GM21786 (cell line): ENCODE measurements around the gene SEBOX.
"Not testable (repeated sequence)": the region's sequence is repeated elsewhere in the genome, so short reads cannot be mapped to it uniquely, and the experiment has no call there.

ENCODE experiments used
- ATAC-seq: cut with Tn5 transposase; IDR thresholded peaks from one replicate; pipeline ENCODE4 v1.9.1; 2021; ENCODE audit not compliant: unreplicated experiment

SEBOX gene

DNA sequence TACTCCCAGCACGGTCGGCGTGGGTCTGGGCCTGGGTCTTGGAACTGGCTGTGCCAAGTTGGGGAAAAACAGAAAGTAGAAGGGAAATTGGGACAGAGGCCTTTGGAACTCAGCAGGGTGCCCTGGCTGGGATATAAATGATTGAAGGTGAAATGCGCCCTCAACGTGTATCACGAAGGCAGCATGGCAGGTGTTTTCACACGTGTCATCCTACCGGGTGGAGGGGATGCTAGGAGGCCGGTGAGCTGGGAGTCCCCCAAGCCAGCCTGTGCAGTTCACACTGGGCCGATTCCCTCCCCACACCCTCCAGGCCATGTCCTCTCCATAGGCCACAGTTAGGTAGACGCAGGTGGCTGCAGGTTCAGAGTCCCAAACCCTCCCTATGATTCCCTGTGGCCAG is 23.5 kb downstream of the SEBOX start:
- ATAC-seq, result no peak

DNA sequence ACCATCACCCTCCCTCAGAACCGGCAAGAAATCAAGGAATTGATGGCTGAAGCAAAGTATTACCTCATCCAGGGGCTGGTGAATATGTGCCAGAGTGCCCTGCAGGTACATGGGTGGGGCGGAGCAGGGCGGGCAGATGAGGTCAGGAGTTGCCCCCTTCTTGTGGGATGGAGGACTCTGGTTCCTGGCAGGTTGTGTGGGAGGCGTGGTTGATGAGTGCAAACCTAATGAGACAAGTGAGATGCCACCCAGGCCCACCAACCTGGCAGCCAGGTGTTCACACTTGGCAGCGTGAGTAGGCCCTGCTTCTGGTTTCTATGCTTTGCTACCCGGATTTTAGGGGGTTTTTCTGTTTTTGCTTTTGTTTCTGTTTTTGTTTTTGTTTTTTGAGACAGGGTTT is 24.6 kb downstream of the SEBOX start:
- ATAC-seq, result no peak

DNA sequence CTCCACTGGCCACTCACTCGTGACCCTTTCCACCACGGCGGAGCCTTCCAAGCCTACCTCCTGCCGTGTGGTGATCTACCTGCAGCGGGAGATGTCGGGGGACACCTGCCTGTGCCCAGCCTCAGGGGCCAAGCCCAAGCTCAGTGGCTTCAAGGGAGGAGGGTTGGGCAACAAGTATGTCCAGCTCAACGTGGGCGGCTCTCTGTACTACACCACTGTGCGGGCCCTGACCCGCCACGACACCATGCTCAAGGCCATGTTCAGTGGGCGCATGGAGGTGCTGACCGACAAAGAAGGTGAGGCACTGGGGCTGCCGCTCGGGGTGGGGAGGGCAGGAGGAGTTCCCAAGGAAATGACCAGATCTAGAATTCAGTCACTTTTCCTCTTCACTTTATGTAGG is 25.6 kb downstream of the SEBOX start:
- ATAC-seq, result no peak

DNA sequence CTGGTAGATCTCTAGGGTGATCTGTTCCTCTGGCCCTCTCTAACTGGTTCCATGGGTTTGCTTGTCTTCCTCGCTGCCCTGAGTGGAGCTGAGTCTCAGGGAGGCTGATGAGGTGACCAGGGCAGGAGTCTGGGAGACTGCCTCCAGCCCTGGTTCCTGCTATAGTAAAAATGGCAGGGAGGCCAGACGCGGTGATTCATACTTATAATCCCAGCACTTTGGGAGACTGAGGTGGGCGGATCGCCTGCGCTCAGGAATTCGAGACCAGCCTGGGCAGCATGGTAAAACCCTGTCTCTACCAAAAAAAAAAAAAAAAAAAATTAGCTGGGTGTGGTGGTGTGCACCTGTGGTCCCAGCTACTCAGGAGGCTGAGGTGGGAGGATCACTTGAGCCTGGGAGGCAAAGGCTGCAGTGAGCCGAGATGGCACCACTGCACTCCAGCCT is 26.2 kb downstream of the SEBOX start:
- ATAC-seq, result not testable (repeated sequence)

DNA sequence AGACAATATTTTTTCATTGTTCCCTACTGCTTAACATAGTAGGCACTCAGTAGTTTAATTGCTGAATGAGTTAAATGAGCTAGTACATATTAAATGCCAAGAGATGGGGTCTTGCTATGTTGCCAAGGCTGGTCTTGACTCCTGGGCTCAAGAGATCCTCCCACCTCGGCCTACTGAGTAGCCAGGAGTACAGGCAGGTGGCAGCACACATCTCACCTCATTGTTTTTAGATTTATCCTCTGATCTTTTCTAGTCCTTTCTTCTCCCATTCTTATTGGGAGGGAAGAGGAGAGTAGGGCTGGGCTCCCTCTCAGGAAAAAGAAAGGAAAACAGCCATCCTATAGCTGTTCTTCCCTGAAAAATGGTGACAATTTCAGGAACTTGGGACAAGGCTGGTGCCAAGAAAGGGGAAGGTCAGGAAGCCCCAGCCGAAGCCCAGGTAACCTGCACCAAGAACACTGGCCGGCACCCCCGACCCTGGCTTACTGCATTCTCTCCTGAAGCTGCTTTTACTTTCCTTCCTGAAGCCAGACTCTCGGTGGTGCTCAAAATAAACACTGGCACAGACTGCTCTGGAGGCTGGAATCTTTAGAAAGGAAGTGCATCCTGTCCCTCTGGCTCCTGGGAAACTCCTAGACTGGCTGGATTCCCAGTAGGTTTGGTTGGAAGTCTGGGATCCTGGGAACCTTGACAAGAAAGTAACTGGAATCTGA is 26.8 kb downstream of the SEBOX start:
- no peak for ATAC-seq

DNA sequence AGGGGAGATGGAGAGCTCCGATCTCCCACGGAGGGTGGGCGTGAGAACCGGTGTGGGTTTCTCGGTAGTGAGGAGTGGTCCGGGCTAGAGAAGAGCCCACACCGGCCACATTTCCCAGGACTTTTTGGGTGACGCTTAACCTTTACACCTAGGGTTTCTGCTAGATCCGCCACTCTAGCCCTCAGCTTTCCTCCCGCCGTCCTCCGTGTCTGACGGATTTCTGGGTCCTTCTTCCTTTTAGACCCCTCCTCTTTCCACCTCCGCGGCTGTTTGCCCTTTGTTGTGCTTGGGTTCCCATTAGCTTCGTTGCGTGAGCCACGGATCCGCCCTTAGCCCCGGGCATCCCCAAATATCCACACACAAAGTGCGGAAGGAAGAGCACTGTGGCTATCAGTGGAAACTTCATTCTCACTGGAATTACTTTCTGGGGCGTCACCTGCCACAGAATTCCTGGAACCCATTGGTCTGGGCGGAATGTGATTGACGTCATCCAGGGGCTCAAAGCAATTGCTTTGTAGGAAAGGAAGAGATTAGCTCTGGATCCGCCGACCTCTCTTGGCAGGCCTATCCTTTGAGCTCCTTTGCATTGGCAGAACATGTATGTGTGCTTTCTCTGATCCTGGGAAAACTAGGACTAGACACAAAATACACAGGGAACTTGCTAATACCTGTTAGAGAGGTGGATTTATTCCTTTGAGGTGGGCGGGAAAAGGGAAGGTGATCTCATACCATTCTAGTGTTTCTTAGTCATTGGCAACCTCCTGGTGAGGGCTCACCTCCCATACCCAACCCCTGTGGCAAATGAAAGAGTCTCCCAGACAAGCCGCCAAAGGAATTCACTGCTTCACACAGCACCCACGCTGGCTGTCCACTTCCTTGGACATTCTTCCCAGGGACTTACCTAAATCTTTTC is 28.8 kb downstream of the SEBOX start:
- ATAC-seq, result no peak

DNA sequence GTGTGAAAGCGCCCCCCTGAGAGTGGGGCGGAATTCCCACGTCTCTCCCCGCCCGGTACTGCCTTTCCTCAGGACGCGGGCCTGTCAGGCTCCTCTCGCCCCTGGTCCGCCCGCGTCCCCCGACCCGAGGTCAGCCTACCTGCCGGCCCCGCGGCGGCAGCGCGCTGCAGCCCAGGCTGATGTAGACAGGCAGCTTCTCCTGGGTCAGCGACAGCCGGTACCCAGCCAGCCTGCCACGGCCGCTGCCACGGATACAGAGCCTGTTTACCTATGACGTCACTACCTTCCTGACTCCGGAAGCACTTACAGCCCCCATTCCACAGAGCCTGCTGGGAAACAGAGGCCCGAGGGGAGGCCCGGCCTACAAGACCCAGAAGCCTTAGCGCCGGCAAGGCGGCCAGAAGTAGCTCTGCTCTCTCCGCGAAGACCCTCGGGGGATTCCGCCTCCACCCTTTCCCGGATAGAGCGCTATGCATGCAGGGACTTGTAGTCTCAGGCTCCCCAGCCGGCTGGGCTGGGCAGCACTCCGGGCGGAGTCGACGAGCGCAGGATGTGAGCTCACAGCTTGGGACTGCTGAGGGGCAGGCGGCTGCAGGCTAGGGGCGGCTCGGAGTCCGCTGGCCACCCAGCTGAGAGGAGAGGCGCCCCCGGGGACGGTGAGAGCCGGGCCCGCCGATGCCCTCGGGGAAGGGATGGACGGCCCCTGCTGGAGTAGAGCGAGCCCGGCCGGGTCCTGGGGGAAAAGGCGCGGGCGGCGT is 29.6 kb downstream of the SEBOX start, which contains the start of the genes IFT20 and TNFAIP1:
Gene IFT20, minus strand, starts transcription at position 272 of the 758 bp plus-strand sequence. CDS start 3,487 bp downstream, outside the sequence.
Gene TNFAIP1, plus strand, starts transcription at position 561 of the 758 bp plus-strand sequence. CDS start 3,761 bp downstream, outside the sequence.
- ATAC-seq, result peak; percentile 96

DNA sequence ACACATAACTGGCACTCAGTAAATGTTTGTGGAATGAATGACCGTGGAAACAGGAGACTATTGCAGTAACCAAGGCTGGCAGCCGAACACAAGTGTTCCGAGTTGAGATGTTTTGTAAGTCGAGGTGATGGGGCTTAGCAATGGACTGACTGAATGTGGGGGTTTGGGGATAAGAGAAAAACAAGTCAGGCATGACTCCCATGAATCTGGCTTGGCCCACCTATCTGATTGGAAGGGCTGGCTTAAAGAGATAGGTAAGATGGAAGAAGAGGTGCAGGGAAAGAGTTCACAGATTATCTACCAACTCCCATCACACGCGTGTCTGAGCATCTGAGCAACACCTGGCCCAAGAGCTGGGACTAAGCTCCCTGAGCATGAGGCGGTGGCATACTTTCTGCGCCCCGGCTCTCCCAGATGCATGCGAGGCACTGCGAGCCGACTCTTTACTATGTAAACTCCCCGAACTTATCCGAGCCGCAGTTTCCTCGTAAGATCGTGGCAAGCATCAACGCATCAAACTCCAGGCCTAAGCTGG is 30.3 kb downstream of the SEBOX start:
- ATAC-seq, result no peak

DNA sequence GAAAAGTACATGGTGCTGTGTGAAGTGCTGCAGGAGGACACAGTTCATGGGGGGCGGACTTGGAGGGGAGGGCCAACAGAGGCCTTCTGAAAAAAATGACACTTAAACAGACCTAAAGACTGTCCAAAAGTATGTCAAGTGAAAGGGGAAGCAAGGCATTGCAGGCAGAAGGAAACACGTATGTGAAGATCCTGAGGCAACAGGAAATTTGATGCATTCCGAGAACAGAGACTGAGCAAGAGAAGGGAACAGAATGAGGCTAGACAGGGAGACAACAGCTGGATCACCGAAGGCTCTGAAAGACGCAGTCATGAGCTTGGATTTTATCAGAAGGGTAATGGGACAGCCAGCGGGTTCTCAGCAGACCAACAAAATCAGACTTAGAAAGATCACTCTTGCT is 30.8 kb downstream of the SEBOX start:
- no peak for ATAC-seq

DNA sequence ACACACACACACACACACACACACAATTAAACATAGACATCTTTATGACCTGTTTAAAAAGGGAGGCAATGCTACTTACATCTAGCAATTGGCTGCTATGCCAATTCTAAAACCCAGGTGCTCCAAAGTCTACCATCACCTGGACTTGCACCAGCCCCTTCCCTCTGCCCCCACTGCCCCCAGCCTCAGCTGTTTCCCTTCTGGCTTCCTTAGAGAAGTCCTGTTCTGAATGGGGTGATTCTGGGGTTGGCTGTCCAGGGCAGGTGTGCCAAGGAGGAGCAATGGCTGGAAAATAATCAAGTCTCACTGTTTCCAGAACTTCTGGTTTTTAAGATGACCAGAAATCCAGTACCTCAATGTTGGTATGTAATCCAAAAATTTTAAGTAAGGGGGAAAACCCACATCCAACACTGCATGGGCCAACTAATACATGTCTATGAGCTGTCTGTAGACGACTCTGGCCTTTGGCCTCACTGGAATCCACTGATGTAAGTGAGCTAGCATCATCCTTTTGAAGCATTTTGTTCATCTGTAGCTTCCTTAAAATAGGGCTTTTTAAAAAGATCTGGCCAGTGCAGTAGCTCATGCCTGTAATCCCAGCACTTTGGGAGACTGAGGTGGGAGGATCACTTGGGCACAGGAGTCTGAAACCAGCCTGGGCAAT is 31.8 kb downstream of the SEBOX start:
- no peak for ATAC-seq

DNA sequence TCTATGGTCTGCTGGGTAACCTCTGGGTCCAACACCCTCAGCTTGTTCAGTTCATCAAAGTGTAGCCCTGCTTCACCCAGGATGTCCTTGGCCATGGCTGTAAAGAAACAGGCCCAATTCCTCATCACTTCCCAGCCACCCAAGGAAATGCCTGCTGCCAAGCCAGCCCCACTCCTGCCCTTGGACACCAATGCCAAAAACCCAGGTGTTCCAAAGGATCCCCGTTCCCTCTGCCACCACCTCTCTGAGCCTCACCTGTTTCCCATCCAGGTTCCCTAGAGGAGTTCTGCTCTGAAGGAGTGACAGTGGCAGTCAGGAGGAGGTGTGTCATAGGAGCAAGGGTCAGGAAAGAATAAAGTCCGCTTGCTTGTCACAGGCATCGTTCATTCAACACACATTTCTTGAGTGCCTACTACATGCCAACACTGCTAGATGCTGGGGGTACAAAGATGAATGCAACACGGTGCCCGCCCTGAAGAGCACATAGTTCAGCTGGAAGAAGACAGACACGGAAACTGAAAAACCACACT is 33.0 kb downstream of the SEBOX start:
- ATAC-seq, result no peak

DNA sequence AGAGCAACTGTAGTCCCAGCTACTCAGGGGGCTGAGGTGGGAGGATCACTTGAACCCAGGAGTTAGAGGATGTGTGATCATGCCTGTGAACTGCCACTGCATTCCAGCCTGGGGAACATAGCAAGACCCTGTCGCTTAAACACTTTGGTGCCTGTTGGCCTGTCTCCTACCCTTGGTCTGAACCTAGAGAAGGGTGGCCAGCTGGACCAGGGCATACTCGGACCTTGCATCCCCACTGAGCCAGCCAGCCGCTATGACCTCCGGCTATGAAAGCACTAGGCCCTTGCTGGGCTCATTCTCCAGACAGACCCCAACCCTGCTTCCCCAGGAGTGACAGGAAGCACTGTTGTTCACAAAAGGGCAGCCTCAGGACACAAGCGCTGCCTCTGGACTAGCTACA is 34.3 kb downstream of the SEBOX start:
- ATAC-seq, result no peak

DNA sequence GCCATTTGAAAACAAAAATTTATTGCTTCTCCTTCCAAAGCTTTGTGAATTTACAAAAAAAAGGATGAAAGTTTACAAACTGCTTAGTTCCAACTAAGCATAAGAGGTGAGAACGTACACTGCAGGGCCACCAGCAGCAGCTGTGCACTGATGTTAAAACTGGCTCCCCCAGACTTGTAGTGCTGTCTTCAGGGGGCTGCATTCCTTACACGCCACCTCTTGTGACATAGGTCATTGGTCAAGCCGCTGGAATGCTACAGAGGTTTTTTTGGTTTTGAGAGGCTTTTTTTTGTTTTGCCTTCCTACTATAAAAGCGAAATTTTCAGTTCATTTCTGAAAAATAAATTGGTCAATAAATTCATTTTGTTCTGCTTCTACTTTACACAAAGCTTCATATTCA is 36.7 kb downstream of the SEBOX start:
- no peak for ATAC-seq

DNA sequence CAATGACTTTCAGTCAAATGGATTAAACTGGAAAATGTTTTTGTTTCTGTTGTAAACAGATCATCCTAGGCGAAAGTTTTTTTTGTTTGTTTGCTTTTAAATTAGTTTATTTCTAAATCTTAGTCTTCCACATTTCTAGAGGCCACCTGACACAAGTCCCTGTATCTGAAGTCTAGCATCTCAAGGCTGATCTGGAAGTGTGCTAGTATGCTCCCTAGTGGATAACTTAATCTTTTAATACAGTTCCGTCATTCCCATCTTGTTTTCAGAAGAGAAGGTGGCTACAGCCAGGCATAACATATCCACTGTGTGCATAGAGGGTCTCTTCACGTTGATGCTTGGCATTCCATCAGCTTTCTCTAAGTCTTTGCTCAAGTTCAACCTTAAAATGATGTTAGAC is 37.3 kb downstream of the SEBOX start:
- ATAC-seq, result no peak

DNA sequence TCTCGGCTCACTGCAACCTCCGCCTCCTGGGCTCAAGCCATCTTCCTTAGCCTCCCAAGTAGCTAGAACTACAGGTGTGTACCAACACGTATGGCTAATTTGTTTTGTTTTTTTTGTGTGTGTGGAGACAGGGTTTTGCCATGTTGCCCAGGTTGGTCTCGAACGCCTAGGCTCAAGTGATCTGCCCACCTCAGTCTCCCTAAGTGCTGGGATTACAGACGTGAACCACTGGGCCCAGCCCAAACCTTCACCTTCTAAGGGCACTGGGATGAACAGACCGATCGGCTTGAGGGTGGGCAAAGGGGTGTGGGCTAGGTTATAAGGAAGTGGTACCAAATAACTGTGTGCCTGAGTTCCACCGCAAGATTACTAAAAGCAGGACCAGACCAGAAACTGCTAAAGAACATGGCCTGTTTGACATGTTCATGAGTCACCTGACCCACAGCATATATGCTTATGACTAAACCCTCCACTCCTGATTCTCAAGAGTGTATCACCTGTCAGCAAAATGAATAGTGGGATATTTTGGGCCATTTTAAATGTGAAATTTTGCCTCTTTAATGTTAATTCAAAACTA is 37.9 kb downstream of the SEBOX start:
- ATAC-seq, result no peak

DNA sequence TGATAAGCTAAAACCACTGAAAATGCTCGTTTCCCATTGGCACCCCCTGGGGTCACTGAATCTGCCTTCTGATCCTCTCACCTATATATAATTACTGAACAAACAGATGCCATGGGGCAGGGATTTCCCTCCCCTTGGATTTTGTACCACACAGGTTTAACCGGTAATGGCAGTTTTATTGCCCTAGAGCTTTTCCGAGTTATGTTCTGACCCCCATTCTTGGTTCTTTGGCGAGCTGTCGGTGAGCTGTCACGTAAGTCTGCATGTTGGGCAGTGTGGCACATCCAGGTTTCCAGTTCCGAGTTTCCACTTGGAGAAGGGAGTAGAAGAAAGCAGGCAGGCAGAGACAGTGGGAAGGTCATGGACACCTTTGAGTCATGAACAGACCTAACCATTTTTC is 38.9 kb downstream of the SEBOX start:
- ATAC-seq, result no peak

DNA sequence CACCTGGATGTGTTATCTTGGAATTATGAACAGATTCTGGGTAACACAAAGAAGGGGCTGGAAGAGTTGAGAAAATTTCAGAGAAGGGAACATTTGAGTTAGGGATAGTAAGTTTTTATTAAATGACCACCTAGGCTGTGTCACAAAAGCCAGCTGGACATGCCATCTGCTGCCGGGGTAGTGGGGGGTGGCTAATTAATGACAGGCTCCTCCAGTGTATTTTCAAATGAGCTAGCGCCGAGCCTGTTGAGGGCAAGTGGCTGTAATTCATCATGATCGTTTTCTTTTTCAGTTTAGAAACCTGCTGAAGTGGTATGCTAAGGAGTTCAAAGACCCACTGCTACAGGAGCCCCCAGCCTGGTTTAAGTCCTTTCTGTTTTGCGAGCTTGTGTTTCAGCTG is 39.8 kb downstream of the SEBOX start:
- no peak for ATAC-seq

DNA sequence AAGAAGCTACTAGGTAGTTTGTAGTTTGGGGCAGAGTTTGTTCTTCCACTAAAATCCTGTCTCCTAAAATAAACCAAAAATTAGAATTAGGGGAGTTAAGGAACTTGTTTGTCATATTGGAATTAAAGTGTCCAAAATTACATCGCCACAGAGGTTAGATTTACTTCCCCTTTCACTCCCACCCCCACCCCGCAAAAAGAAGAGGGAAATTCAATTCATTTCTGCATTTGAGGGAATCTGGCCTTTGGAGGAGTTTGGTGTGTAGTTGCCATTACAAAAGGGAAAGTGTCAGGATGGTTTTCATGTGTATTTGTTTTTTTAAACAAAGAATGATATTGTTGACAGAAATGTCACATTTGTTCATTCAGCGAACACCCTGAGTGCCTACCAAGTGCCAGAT is 40.2 kb downstream of the SEBOX start:
- ATAC-seq, result no peak

DNA sequence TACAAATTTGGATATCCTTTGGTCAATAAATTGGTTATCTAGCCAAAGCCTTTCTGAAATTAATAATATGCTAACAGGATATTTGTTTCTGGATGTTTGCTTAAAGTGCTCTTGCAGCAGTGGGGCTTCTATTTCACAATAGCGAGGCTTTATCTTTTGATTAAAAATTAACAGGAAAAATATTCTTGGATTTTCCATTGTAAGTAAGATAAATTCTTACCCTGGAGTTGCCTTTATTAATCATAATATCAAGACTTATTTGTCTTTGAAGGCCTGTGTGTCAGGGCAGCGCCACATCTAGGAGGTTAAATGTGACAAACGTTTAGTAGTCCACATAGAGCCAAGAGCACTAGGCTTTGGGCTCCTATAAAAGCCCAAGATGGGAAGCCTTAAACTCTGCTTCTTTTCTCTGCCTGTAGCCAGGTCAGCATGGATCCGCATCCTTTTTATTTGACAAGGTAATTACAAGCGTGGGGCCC is 40.7 kb downstream of the SEBOX start:
- no peak for ATAC-seq
